HG03342 (cell line): ENCODE results near the gene LRRTM4.
"Not testable (repeated sequence)": the region's sequence is repeated elsewhere in the genome, so short reads cannot be mapped to it uniquely, and the experiment has no call there.

Experiments
- ATAC-seq: cut with Tn5 transposase; IDR thresholded peaks from one replicate; pipeline ENCODE4 v1.9.1; 2021; ENCODE audit warnings: mild to moderate bottlenecking, moderate library complexity; ENCODE audit not compliant: unreplicated experiment

LRRTM4 gene

GRCh38 chr2:77179297-77179696, 342.9 kb downstream of the LRRTM4 start:
- ATAC-seq: no peak

- ATAC-seq: not testable (repeated sequence)
Observed at GRCh38 chr2:77175266-77175780, 346.9 kb downstream of the LRRTM4 start.

- ATAC-seq: no peak
Observed at GRCh38 chr2:77169426-77169825, 352.8 kb downstream of the LRRTM4 start.

GRCh38 chr2:77164021-77164420, 358.2 kb downstream of the LRRTM4 start:
- ATAC-seq: not testable (repeated sequence)

GRCh38 chr2:77161009-77161408, 361.2 kb downstream of the LRRTM4 start:
- no peak for ATAC-seq

- no peak for ATAC-seq
Observed at GRCh38 chr2:77156599-77156998, 365.6 kb downstream of the LRRTM4 start.

- no peak for ATAC-seq
Observed at GRCh38 chr2:77155511-77155910, 366.7 kb downstream of the LRRTM4 start.

GRCh38 chr2:77149565-77149964, 372.6 kb downstream of the LRRTM4 start:
- ATAC-seq: no peak

- ATAC-seq: no peak
Observed at GRCh38 chr2:77147153-77147552, 375.0 kb downstream of the LRRTM4 start.

- no peak for ATAC-seq
Observed at GRCh38 chr2:77144772-77145171, 377.4 kb downstream of the LRRTM4 start.

- no peak for ATAC-seq
Observed at GRCh38 chr2:77142141-77142540, 380.0 kb downstream of the LRRTM4 start.

GRCh38 chr2:77128479-77128878, 393.7 kb downstream of the LRRTM4 start:
- ATAC-seq: not testable (repeated sequence)

GRCh38 chr2:77127345-77127744, 394.8 kb downstream of the LRRTM4 start:
- ATAC-seq: no peak

GRCh38 chr2:77121518-77121917, 400.7 kb downstream of the LRRTM4 start:
- ATAC-seq: no peak

GRCh38 chr2:77119333-77119732, 402.8 kb downstream of the LRRTM4 start:
- ATAC-seq: no peak

- ATAC-seq: no peak
Observed at GRCh38 chr2:77108915-77109314, 413.3 kb downstream of the LRRTM4 start.

- no peak for ATAC-seq
Observed at GRCh38 chr2:77105008-77105407, 417.2 kb downstream of the LRRTM4 start.

- no peak for ATAC-seq
Observed at GRCh38 chr2:77104554-77104953, 417.6 kb downstream of the LRRTM4 start.

GRCh38 chr2:77102927-77103326, 419.2 kb downstream of the LRRTM4 start:
- ATAC-seq: no peak

- ATAC-seq: no peak
Observed at GRCh38 chr2:77101796-77102452, 420.3 kb downstream of the LRRTM4 start.

- ATAC-seq: no peak
Observed at GRCh38 chr2:77099961-77100360, 422.2 kb downstream of the LRRTM4 start.

- not testable (repeated sequence) for ATAC-seq
Observed at GRCh38 chr2:77095525-77095924, 426.7 kb downstream of the LRRTM4 start.

GRCh38 chr2:77095096-77095495, 427.1 kb downstream of the LRRTM4 start:
- ATAC-seq: no peak
